ENCODE results near the gene CLEC3B.

GRCh38 chr3:44984335-44984734 lies 41.8 kb upstream of the CLEC3B start:
- TF ChIP-seq CTCF (IDR thresholded peaks at IDR 0.05; ENCODE audit: low read length) (no peak), EZH2 (IDR thresholded peaks at IDR 0.05; ENCODE audit: borderline replicate concordance, low read length) (no peak)
